Stimulated activated CD4-positive, alpha-beta T cell treated with anti-CD3 and anti-CD28 coated beads, TNF-alpha, amount 100 ng/mL, for 4 hours (primary cell): ENCODE results near the gene PIP5K1C.
"Not testable (repeated sequence)": the region's sequence is repeated elsewhere in the genome, so short reads cannot be mapped to it uniquely, and the experiment has no call there.

Experiments
- DNase-seq, 3 experiments: peaks; one replicate each; pipeline ENCODE4 v3.0.0-alpha.2; 2020; ENCODE audit warnings: low read depth in 3 of 3

The PIP5K1C gene

DNA sequence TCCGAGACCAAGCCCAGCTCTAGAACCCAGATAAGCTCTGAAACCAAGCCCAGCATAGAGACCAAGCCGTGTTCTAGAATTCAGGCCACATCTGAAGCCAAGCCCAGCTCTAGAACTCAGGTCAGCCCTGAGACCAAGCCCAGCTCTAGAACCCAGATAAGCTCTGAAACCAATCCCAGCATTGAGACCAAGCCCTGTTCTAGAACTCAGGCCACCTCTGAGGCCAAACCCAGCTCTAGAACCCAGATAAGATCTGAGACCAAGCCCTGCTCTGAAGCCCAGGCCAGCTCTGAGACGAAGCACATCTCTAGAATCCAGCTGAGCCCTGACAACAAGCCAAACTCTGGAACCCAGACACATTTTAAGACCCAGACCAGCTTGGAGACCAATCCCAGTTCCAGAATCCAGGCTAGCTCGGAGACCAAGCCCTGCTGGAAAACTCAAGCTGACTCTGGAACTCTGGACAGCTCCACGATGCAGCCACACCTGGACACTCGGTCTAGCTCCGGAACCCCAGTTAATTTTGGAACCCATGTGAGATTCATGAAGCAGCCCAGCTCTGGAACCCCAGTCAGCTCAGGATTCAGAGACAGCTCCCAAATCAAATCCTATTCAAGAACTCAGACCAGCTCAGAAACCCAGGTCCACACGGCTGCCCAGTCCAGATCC lies 109.1 kb downstream of the PIP5K1C start:
- DNase-seq: no peak

DNA sequence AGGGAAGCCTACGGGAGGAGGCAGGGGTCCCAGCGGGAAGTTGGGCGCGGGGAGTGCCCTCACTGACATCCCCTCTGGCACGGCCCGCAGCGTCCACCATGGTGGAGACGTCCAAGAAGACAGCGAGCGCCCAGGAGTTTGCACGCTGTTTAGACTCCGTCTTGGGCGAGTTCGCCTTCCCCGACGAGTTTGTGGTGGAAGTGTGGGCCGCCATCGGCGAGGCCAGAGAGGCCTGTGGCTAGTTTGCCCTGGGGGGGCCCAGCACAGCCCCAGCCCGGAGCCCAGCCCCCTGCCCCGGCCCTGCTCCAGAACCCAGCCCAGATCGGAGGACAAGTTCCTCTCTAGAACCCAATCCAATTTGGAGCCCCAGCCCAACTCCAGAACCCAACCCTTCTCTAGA lies 110.3 kb downstream of the PIP5K1C start:
- DNase-seq: no peak

- no peak for DNase-seq
These were observed 110.8 kb downstream of the PIP5K1C start for GRCh38 chr19:3589439-3589838.

GRCh38 chr19:3586707-3587346 lies 113.4 kb downstream of the PIP5K1C start:
- DNase-seq: no peak

GRCh38 chr19:3586127-3586626 lies 114.1 kb downstream of the PIP5K1C start:
- DNase-seq: no peak

- DNase-seq: no peak
These were observed 114.8 kb downstream of the PIP5K1C start, which contains the start of gene GIPC3 for GRCh38 chr19:3585301-3586126. Gene GIPC3 (plus strand): TSS chr19:3585478. CDS start chr19:3585598, 120 bp downstream.

- DNase-seq: not testable (repeated sequence)
These were observed 116.0 kb downstream of the PIP5K1C start for GRCh38 chr19:3584036-3584802.

DNA sequence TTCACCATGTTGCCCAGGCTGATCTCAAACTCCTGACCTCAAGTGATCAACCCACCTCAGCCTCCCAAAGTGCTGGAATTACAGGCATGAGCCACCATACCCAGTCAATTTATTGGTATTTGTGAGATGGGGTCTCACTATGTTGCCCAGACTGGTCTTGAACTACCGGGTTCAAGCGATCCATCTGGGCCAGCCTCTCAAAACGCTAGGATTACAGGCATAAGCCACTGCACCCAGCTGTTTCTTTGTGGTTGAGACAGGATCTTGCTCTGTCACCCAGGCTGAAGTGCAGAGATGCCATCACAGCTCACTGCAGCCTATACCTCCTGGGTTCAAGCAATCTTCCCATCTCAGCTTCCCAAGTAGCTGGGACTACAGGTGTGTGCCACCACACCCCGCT lies 118.5 kb downstream of the PIP5K1C start:
- DNase-seq: not testable (repeated sequence)
